HepG2 (cell line): ENCODE data around the gene DCC. TPM values are rescaled to one million over a fixed set of nuclear protein-coding genes. Genes with fewer than 3 reads are reported as not detected.

ENCODE experiments used
- ATAC-seq: fragments of 200-7000 bp; cut with Tn5 transposase; 3 replicates; pipeline ENCODE4 v1.9.1; 2020; ENCODE audit warnings: mild to moderate bottlenecking, moderate library complexity
- BruUV-seq: library from RNA; stranded (reverse); fragments of 400-500 nt; replicated peaks from 2 replicates; lab custom pipeline; 2021; lab: Mats Ljungman, UMichigan
- CTCF ChIA-PET: fragments of 300-600 bp; formaldehyde crosslinking; extraction: SDS; loops from one replicate; lab custom pipeline; 2021; ENCODE audit warnings: low total read pairs, inconsistent platforms, low intra/inter-chr PET ratio; lab: Yijun Ruan, JAX
- POLR2A ChIA-PET: fragments of 350-600 bp; sonication (Branson Sonifier 250); formaldehyde crosslinking; loops from one replicate; lab custom pipeline; 2020; ENCODE audit warnings: antibody characterized with exemption, inconsistent platforms; lab: Yijun Ruan, JAX
- DNase-seq: peaks from one replicate; pipeline ENCODE4 v3.0.0-alpha.2; 2015; ENCODE audit warnings: low spot score
- FAIRE-seq: peaks from 3 replicates; lab custom pipeline; 2011; peaks lifted over from hg19 to GRCh38; lab: Jason Lieb, UNC
- H2AFZ ChIP-seq: one replicate; pipeline ENCODE4 v1.6.1; 2011; ENCODE audit warnings: low read length, inconsistent platforms
- H3K27ac ChIP-seq: fragments of 300-600 bp; 3 replicates; pipeline ENCODE4 v1.8.0; 2011; ENCODE audit warnings: mixed run types, mild to moderate bottlenecking, mixed read lengths, low read length, inconsistent platforms; ENCODE audit not compliant: insufficient read depth; ENCODE audit errors: extremely low read length
- H3K27me3 ChIP-seq, 2 experiments: fragments of 200-600 bp in 1 of 2; 2 replicates in 1 of 2; 3 replicates in 1 of 2; pipeline versions ENCODE4 v1.6.0 to v1.8.0; 2011; ENCODE audit warnings: low read length in 2 of 2, mild to moderate bottlenecking in 2 of 2, moderate library complexity in 2 of 2, inconsistent platforms in 1 of 2; ENCODE audit not compliant: insufficient read depth in 2 of 2, control insufficient read depth in 1 of 2
- H3K36me3 ChIP-seq, 2 experiments: fragments of 200-600 bp in 1 of 2; replicated peaks in 1 of 2; 2 replicates in 1 of 2; 3 replicates in 1 of 2; pipeline versions ENCODE4 v1.5.1 to v1.8.0; 2011; ENCODE audit warnings: low read length in 2 of 2, inconsistent platforms in 1 of 2; ENCODE audit not compliant: insufficient read depth in 2 of 2, control insufficient read depth in 1 of 2
- H3K4me1 ChIP-seq: 2 replicates; pipeline ENCODE4 v1.5.1; 2012; ENCODE audit warnings: low read length, inconsistent platforms; ENCODE audit not compliant: insufficient read depth
- H3K4me2 ChIP-seq: 2 replicates; pipeline ENCODE4 v1.6.0; 2011; ENCODE audit warnings: low read depth, low read length, inconsistent platforms
- H3K4me3 ChIP-seq, 3 experiments: fragments of 200-600 bp in 1 of 3; sonication (generic), shearing (Covaris generic) in 1 of 3; replicated peaks in 1 of 3; 2 replicates each; pipeline ENCODE4 v1.5.1; 2011 to 2016; ENCODE audit warnings: low read length in 3 of 3, inconsistent platforms in 2 of 3, low read depth in 2 of 3, mild to moderate bottlenecking in 2 of 3, control low read depth in 1 of 3, mixed read lengths in 1 of 3; ENCODE audit not compliant: insufficient read depth in 1 of 3
- H3K79me2 ChIP-seq: one replicate; pipeline ENCODE4 v1.6.1; 2011; ENCODE audit warnings: low read length, inconsistent platforms; ENCODE audit not compliant: insufficient read depth
- H3K9ac ChIP-seq: 2 replicates; pipeline ENCODE4 v1.6.0; 2011; ENCODE audit warnings: mild to moderate bottlenecking, low read depth, low read length, inconsistent platforms; ENCODE audit not compliant: insufficient read depth
- H3K9me3 ChIP-seq: 2 replicates; pipeline ENCODE4 v1.5.1; 2012; ENCODE audit warnings: mild to moderate bottlenecking, low read length
- H4K20me1 ChIP-seq: 2 replicates; pipeline ENCODE4 v1.6.0; 2011; ENCODE audit warnings: inconsistent platforms, mild to moderate bottlenecking, low read length, moderate library complexity; ENCODE audit not compliant: insufficient read depth
- ASH2L ChIP-seq: fragments of 300-600, 200-600 bp; sonication (generic); IDR thresholded peaks from 2 replicates; pipeline ENCODE4 v1.7.0; 2017; ENCODE audit warnings: low read depth, mild to moderate bottlenecking, moderate library complexity, mixed read lengths, low read length; ENCODE audit not compliant: insufficient read length
- CENPX ChIP-seq: sonication (generic); formaldehyde crosslinking; IDR thresholded peaks from 2 replicates; pipeline ENCODE4 v1.9.0; 2021; ENCODE audit warnings: mild to moderate bottlenecking, missing genetic modification reagents, moderate library complexity
- CHCHD3 ChIP-seq: sonication (generic); formaldehyde crosslinking; IDR thresholded peaks from 2 replicates; pipeline ENCODE4 v1.8.0; 2022; ENCODE audit warnings: mild to moderate bottlenecking, missing genetic modification reagents, moderate library complexity
- CHD2 ChIP-seq: IDR thresholded peaks from 2 replicates; pipeline ENCODE4 v1.6.1; 2011; ENCODE audit warnings: low read depth, low read length, improper control_type of control experiment
- ELF4 ChIP-seq: sonication (generic); formaldehyde crosslinking; IDR thresholded peaks from 2 replicates; pipeline ENCODE4 v1.5.0; 2020; ENCODE audit warnings: missing genetic modification reagents, mild to moderate bottlenecking, moderate library complexity, borderline replicate concordance
- MAF1 ChIP-seq: sonication (generic); formaldehyde crosslinking; IDR thresholded peaks from 2 replicates; pipeline ENCODE4 v1.5.0; 2020; ENCODE audit warnings: missing genetic modification reagents, borderline replicate concordance
- TIGD3 ChIP-seq: sonication (generic); formaldehyde crosslinking; IDR thresholded peaks from 2 replicates; pipeline ENCODE4 v1.5.1; 2020; ENCODE audit warnings: mild to moderate bottlenecking, missing genetic modification reagents, borderline replicate concordance
- ZBTB21 ChIP-seq: sonication (generic); formaldehyde crosslinking; IDR thresholded peaks from 2 replicates; pipeline ENCODE4 v1.4.0; 2020; ENCODE audit warnings: missing genetic modification reagents
- ZHX2 ChIP-seq, 2 experiments: sonication (generic) in 1 of 2; formaldehyde crosslinking in 1 of 2; IDR thresholded peaks; 2 replicates each; pipeline versions ENCODE4 v1.6.1 to v1.9.0; 2014 to 2022; ENCODE audit warnings: antibody characterized with exemption in 1 of 2, borderline replicate concordance in 1 of 2, inconsistent platforms in 1 of 2, low read depth in 1 of 2, missing genetic modification reagents in 1 of 2
- ZNF431 ChIP-seq: sonication (generic); formaldehyde crosslinking; IDR thresholded peaks from 2 replicates; pipeline ENCODE4 v1.9.0; 2022; ENCODE audit warnings: missing genetic modification reagents, low read depth, mild to moderate bottlenecking, borderline replicate concordance
- ZNF598 ChIP-seq: sonication (generic); formaldehyde crosslinking; IDR thresholded peaks from 2 replicates; pipeline ENCODE4 v1.5.1; 2020; ENCODE audit warnings: mild to moderate bottlenecking, missing genetic modification reagents, borderline replicate concordance
- ZNF674 ChIP-seq: sonication (generic); formaldehyde crosslinking; IDR thresholded peaks from 2 replicates; pipeline ENCODE4 v1.5.0; 2020; ENCODE audit warnings: low read depth, mild to moderate bottlenecking, missing genetic modification reagents
- ZSCAN9 ChIP-seq: IDR thresholded peaks from 2 replicates; pipeline ENCODE4 v1.6.1; 2016; ENCODE audit warnings: borderline replicate concordance
- WGBS: methylation state at CpG from one replicate; pipeline ENCODE4 v1.1.6; 2017; ENCODE audit warnings: low lambda C conversion rate; 5-methylcytosine and 5-hydroxymethylcytosine counted together
- in situ Hi-C: cut with HindIII; loops from 2 replicates; pipeline ENCODE4 v1.10.0; 2017; ENCODE audit warnings: low pct_unique_long_range_greater_than_20kb; ENCODE audit not compliant: extremely low pct_ligation_motif_present
- intact Hi-C: fragments of 100-400 bp; cut with micrococcal nuclease; formaldehyde crosslinking; loops from one replicate; pipeline ENCODE4 v1.10.0; 2022; ENCODE audit not compliant: unreplicated experiment
- polyA plus RNA-seq, 8 experiments: library from polyadenylated mRNA; depleted of rRNA in 3 of 8; stranded (reverse) in 7 of 8; unstranded in 1 of 8; fragments of >200 nt; fragmentation: Illumina TruSeq in 4 of 8; extraction: Trizol in 4 of 8; gene quantifications; 2 replicates each; pipeline versions ENCODE4 v1.2.1 to v1.2.3, GENCODE V29; 2011 to 2016; ENCODE audit warnings: low read depth in 4 of 8, missing spikeins in 1 of 8, mixed read lengths in 1 of 8; ENCODE audit not compliant: insufficient read depth in 1 of 8
- total RNA-seq, 5 experiments: library from RNA; depleted of rRNA; stranded (reverse); fragments of >200 nt; fragmentation: Illumina TruSeq; extraction: Trizol; gene quantifications; 2 replicates each; pipeline ENCODE4 v1.2.3, GENCODE V29; 2016; ENCODE audit warnings: low read depth in 1 of 5
- TF ChIP-seq, protein P1 (sequence below): sonication (generic); formaldehyde crosslinking; IDR thresholded peaks from 2 replicates; pipeline ENCODE4 v1.4.0; 2020; ENCODE audit warnings: mild to moderate bottlenecking, missing genetic modification reagents

Gene DCC
- total and polyA plus RNA-seq, 2 of the 13 experiments (the other 11 are each of a cell fraction or from before 2014, with no cell fraction given) = not detected

GRCh38 chr18:53417003-53417402 lies 1077.0 kb downstream of the DCC start:
- H3K27ac ChIP-seq = no peak overlapping the region
- intact Hi-C loops = no loop called here
- no peaks in the 10 kb centered on the region for H3K36me3 ChIP-seq
- BruUV-seq = no TSS peak
- H3K9me3 ChIP-seq = no peaks in the 10 kb centered on the region
- H4K20me1 ChIP-seq = no peaks in the 10 kb centered on the region
- TF ChIP-seq CENPX (CRISPR knock-in tag) = no peak
- TF ChIP-seq TIGD3 = no peak
- no peak for TF ChIP-seq ZNF431 (CRISPR knock-in tag)
- no peak for TF ChIP-seq ZHX2 (IDR thresholded peaks at IDR 0.05; ENCODE audit: low read depth)
- TF ChIP-seq ZHX2 (CRISPR knock-in tag; IDR thresholded peaks at IDR 0.05; ENCODE audit: borderline replicate concordance) = no peak
- TF ChIP-seq ELF4 (CRISPR knock-in tag) = no peak
- TF ChIP-seq MAF1 (CRISPR knock-in tag) = no peak
- no peak for TF ChIP-seq ASH2L
- TF ChIP-seq CHCHD3 (CRISPR knock-in tag) = no peak
- no peak for TF ChIP-seq ZSCAN9 (CRISPR knock-in tag)
- no peak for TF ChIP-seq ZBTB21 (CRISPR knock-in tag)
- TF ChIP-seq ZNF598 (CRISPR knock-in tag) = no peak
- TF ChIP-seq, protein P1, sequence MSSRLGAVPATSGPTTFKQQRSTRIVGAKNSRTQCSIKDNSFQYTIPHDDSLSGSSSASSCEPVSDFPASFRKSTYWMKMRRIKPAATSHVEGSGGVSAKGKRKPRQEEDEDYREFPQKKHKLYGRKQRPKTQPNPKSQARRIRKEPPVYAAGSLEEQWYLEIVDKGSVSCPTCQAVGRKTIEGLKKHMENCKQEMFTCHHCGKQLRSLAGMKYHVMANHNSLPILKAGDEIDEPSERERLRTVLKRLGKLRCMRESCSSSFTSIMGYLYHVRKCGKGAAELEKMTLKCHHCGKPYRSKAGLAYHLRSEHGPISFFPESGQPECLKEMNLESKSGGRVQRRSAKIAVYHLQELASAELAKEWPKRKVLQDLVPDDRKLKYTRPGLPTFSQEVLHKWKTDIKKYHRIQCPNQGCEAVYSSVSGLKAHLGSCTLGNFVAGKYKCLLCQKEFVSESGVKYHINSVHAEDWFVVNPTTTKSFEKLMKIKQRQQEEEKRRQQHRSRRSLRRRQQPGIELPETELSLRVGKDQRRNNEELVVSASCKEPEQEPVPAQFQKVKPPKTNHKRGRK = no peak
- no peak for TF ChIP-seq CHD2
- no peak for TF ChIP-seq ZNF674 (CRISPR knock-in tag)
- TF ChIP-seq, all 625 proteins: peak for 0
- no peak for DNase-seq
- H3K4me3 ChIP-seq = no peak overlapping the region
- no peak overlapping the region for H3K9ac ChIP-seq
- H3K4me2 ChIP-seq = no peak overlapping the region
- FAIRE-seq = no peak
- ChIA-PET POLR2A (no interaction called here), CTCF (no interaction called here)
- H3K4me1 ChIP-seq = no peaks in the 10 kb centered on the region
- 4% methylated on average over 4 of the region's 4 CpGs for WGBS
- in situ Hi-C loops = loop anchor here (25.0 kb wide), 1 partner anchor 105 kb away; no protein-coding TSS in a partner anchor
- no peaks in the 10 kb centered on the region for H3K27me3 ChIP-seq
- no peak for ATAC-seq
- no peak overlapping the region for H2AFZ ChIP-seq
- H3K79me2 ChIP-seq = no peaks in the 10 kb centered on the region
